H1 (cell line): ENCODE results near the gene KRIT1. TPM values are rescaled to one million over a fixed set of nuclear protein-coding genes. Genes with fewer than 3 reads are reported as not detected.

ENCODE experiments used
- CEBPB ChIP-seq: IDR thresholded peaks from 2 replicates; pipeline ENCODE4 v1.6.1; 2012; ENCODE audit warnings: low read depth, low read length
- CTBP2 ChIP-seq: IDR thresholded peaks from 2 replicates; pipeline ENCODE4 v1.7.0; 2011; ENCODE audit warnings: borderline replicate concordance, mild to moderate bottlenecking, moderate library complexity, mixed read lengths, low read length; ENCODE audit not compliant: insufficient read depth, insufficient read length
- CTCF ChIP-seq, 3 experiments: IDR thresholded peaks; 1 replicate in 2 of 3; 2 replicates in 1 of 3; pipeline versions ENCODE4 v1.5.1 to v1.6.1; 2011; ENCODE audit warnings: low read length in 3 of 3, mild to moderate bottlenecking in 3 of 3, inconsistent platforms in 2 of 3, low read depth in 1 of 3, moderate library complexity in 1 of 3; ENCODE audit not compliant: insufficient read depth in 1 of 3; ENCODE audit errors: control extremely low read depth in 1 of 3
- E2F6 ChIP-seq: IDR thresholded peaks from 2 replicates; pipeline ENCODE4 v1.6.1; 2012; ENCODE audit warnings: inconsistent platforms
- NANOG ChIP-seq: IDR thresholded peaks from 2 replicates; pipeline ENCODE4 v1.6.1; 2011; ENCODE audit warnings: low read length, low read depth, mild to moderate bottlenecking, inconsistent platforms; ENCODE audit not compliant: insufficient read depth, poor library complexity, severe bottlenecking
- PHF8 ChIP-seq: fragments of 200-600 bp; sonication (generic); conservative IDR thresholded peaks from 2 replicates; pipeline ENCODE4 v1.7.1; 2012; ENCODE audit warnings: low read depth, mild to moderate bottlenecking, inconsistent platforms, low read length, moderate library complexity
- POLR2AphosphoS5 ChIP-seq: IDR thresholded peaks from 2 replicates; pipeline ENCODE4 v1.6.1; 2011; ENCODE audit warnings: low read depth, low read length
- SIN3A ChIP-seq, 2 experiments: IDR thresholded peaks in 1 of 2; conservative IDR thresholded peaks in 1 of 2; 2 replicates each; pipeline ENCODE4 v1.6.1; 2011 to 2012; ENCODE audit warnings: low read length in 2 of 2, improper control_type of control experiment in 1 of 2, low read depth in 1 of 2, mild to moderate bottlenecking in 1 of 2
- SP1 ChIP-seq: IDR thresholded peaks from 2 replicates; pipeline ENCODE4 v1.6.1; 2011; ENCODE audit warnings: low read depth, low read length
- SP2 ChIP-seq: IDR thresholded peaks from 2 replicates; pipeline ENCODE4 v1.6.1; 2012; ENCODE audit warnings: mild to moderate bottlenecking, low read length, inconsistent platforms
- polyA plus RNA-seq, 7 experiments: library from polyadenylated mRNA; depleted of rRNA in 3 of 7; stranded (reverse) in 5 of 7; unstranded in 2 of 7; fragments of >200 nt in 5 of 7; fragments of 200-250 nt in 2 of 7; gene quantifications; 1 replicate in 5 of 7; 2 replicates in 1 of 7; 4 replicates in 1 of 7; pipeline versions ENCODE4 v1.2.1 to v1.2.3, GENCODE V29; 2011 to 2013; ENCODE audit warnings: missing spikeins in 2 of 7, mixed read lengths in 2 of 7
- total RNA-seq: library from RNA; stranded (reverse); fragmentation: NEBNext Ultra II Directional; extraction: Animal tissue kit (Norgen Biotek cat#: 25700); gene quantifications from 2 replicates; pipeline ENCODE4 v1.2.1, GENCODE V29; 2021

KRIT1 gene
- total and polyA plus RNA-seq, 2 of the 8 experiments (the other 6 are each of a cell fraction or from before 2014, with no cell fraction given) = 14.3 to 28.8 TPM

GRCh38 chr7:92293896-92294590 is 48.3 kb upstream of the KRIT1 start (continued):
- TF ChIP-seq E2F6 = no peak
- no peak for TF ChIP-seq SIN3A (conservative IDR thresholded peaks at IDR 0.05 in 1 of 2, IDR thresholded peaks at IDR 0.05 in 1 of 2; ENCODE audit: low read depth in 1 of 2, low read length in 2 of 2)
- TF ChIP-seq POLR2AphosphoS5 = no peak
- no peak for TF ChIP-seq CTCF (IDR thresholded peaks at IDR 0.05; ENCODE audit: control extremely low read depth in 1 of 3, insufficient read depth in 1 of 3, low read depth in 1 of 3, low read length in 3 of 3)
- TF ChIP-seq SP1 = no peak
- no peak for TF ChIP-seq CEBPB
- no peak for TF ChIP-seq CTBP2
- TF ChIP-seq NANOG = no peak
- TF ChIP-seq PHF8 = no peak
- no peak for TF ChIP-seq SP2
